Upper lobe of left lung (tissue), 4 donors: ENCODE data around the gene GSTA2.
"Not testable (repeated sequence)": the region's sequence is repeated elsewhere in the genome, so short reads cannot be mapped to it uniquely, and the experiment has no call there.

Source experiments
- POLR2A ChIP-seq, 4 donors: fragments of 450-650 bp; IDR thresholded peaks; one replicate each; pipeline ENCODE4 v1.5.1; 2016 to 2017; ENCODE audit warnings: antibody characterized with exemption in 4 of 4, mild to moderate bottlenecking in 2 of 4
- TF ChIP-seq, protein P1 (sequence below), 6 experiments: fragments of 450-650 bp in 4 of 6; fragments of 200-600 bp in 2 of 6; sonication (generic) in 2 of 6; IDR thresholded peaks; one replicate each; pipeline ENCODE4 v1.5.1; 2016 to 2019; ENCODE audit warnings: antibody characterized with exemption in 6 of 6

DNA sequence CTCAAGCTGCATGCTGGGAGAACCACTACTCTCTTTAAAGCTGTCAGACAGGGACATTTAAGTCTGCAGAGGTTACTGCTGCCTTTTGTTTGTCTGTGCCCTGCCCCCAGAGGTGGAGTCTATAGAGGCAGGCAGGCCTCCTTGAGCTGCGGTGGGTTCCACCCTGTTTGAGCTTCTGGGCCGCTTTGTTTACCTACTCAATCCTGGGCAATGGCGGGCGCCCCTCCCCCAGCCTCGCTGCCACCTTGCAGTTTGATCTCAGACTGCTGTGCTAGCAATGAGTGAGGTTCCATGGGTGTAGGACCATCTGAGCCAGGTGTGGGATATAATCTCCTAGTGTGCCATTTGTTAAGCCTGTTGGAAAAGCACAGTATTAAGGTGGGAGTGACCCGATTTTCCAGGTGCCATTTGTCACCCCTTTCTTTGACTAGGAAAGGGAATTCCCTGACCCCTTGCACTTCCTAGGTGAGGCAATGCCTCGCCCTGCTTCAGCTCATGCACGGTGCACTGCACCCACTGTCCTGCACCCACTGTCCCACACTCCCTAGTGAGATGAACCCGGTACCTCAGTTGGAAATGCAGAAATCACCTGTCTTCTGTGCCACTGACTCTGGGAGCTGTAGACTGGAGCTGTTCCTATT, 13.6 kb upstream of the GSTA2 start:
- TF ChIP-seq, protein P1, sequence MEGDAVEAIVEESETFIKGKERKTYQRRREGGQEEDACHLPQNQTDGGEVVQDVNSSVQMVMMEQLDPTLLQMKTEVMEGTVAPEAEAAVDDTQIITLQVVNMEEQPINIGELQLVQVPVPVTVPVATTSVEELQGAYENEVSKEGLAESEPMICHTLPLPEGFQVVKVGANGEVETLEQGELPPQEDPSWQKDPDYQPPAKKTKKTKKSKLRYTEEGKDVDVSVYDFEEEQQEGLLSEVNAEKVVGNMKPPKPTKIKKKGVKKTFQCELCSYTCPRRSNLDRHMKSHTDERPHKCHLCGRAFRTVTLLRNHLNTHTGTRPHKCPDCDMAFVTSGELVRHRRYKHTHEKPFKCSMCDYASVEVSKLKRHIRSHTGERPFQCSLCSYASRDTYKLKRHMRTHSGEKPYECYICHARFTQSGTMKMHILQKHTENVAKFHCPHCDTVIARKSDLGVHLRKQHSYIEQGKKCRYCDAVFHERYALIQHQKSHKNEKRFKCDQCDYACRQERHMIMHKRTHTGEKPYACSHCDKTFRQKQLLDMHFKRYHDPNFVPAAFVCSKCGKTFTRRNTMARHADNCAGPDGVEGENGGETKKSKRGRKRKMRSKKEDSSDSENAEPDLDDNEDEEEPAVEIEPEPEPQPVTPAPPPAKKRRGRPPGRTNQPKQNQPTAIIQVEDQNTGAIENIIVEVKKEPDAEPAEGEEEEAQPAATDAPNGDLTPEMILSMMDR (IDR thresholded peaks at IDR 0.05), result not testable (repeated sequence)
- not testable (repeated sequence) for TF ChIP-seq POLR2A (IDR thresholded peaks at IDR 0.05)
